Epidermal melanocyte (primary cell): Measurements from ENCODE around the gene EN2.

ENCODE experiments used
- DNase-seq: peaks from one replicate; pipeline ENCODE4 v3.0.0; 2011; ENCODE audit warnings: low spot score; ENCODE audit not compliant: insufficient read length

Gene EN2

GRCh38 chr7:155450970-155451801 is 6.7 kb upstream of the EN2 start:
- peak; percentile 12 for DNase-seq

- DNase-seq: peak; percentile 7
Measured at GRCh38 chr7:155451840-155452239, 6.1 kb upstream of the EN2 start.

- peak; percentile 13 for DNase-seq
Measured at GRCh38 chr7:155452505-155453295, 5.2 kb upstream of the EN2 start.

- DNase-seq: peak; percentile 14
Measured at GRCh38 chr7:155453296-155454182, 4.4 kb upstream of the EN2 start.

GRCh38 chr7:155454183-155455112 is 3.5 kb upstream of the EN2 start:
- peak; percentile 16 for DNase-seq

- peak; percentile 13 for DNase-seq
Measured at GRCh38 chr7:155455132-155455693, 2.7 kb upstream of the EN2 start.

GRCh38 chr7:155455776-155456737 is 1.9 kb upstream of the EN2 start:
- peak; percentile 17 for DNase-seq

- DNase-seq: peak; percentile 84
Measured at GRCh38 chr7:155456738-155457543, 988 bp upstream of the EN2 start.

- peak; percentile 24 for DNase-seq
Measured at GRCh38 chr7:155457544-155458110, 302 bp upstream of the EN2 start.

GRCh38 chr7:155458878-155459699 is 1.2 kb downstream of the EN2 start:
- peak; percentile 15 for DNase-seq

GRCh38 chr7:155459700-155460461 is 2.0 kb downstream of the EN2 start:
- peak; percentile 15 for DNase-seq

- DNase-seq: peak; percentile 16
Measured at GRCh38 chr7:155460926-155461613, 3.1 kb downstream of the EN2 start.

- DNase-seq: peak; percentile 5
Measured at GRCh38 chr7:155461631-155462030, 3.7 kb downstream of the EN2 start.

- peak; percentile 7 for DNase-seq
Measured at GRCh38 chr7:155462163-155462735, 4.3 kb downstream of the EN2 start.
